Activated CD8-positive, alpha-beta T cell treated with anti-CD3 and anti-CD28 coated beads for 36 hours (primary cell): Measurements from ENCODE around the gene NCF4. TPM values are rescaled to one million over a fixed set of nuclear protein-coding genes. Genes with fewer than 3 reads are reported as not detected.

Experiments used
- ATAC-seq: fragments of 200-7000 bp; cut with Tn5 transposase; one replicate; pipeline ENCODE4 v1.10.0; 2021; ENCODE audit warnings: mild to moderate bottlenecking, moderate library complexity
- CTCF ChIA-PET: fragments of 350-600 bp; sonication (Branson Sonifier 250); formaldehyde crosslinking; loops from one replicate; lab custom pipeline; 2021; ENCODE audit warnings: antibody characterized with exemption; lab: Charles Lee
- POLR2A ChIA-PET: fragments of 350-600 bp; sonication (Branson Sonifier 250); formaldehyde crosslinking; loops from one replicate; lab custom pipeline; 2021; ENCODE audit warnings: antibody characterized with exemption; lab: Charles Lee
- DNase-seq: peaks from one replicate; pipeline ENCODE4 v3.0.0-alpha.2; 2020
- H3K27ac Mint-ChIP-seq: one replicate; pipeline ENCODE4 v1.8.0; 2021; ENCODE audit warnings: mild to moderate bottlenecking, mixed read lengths
- H3K27me3 Mint-ChIP-seq: one replicate; pipeline ENCODE4 v1.8.0; 2021; ENCODE audit warnings: mixed read lengths
- H3K36me3 Mint-ChIP-seq: one replicate; pipeline ENCODE4 v1.8.0; 2021; ENCODE audit warnings: low read depth, mixed read lengths
- H3K4me1 Mint-ChIP-seq: one replicate; pipeline ENCODE4 v1.8.0; 2021; ENCODE audit warnings: low read depth, mixed read lengths
- H3K4me3 Mint-ChIP-seq: one replicate; pipeline ENCODE4 v1.8.0; 2021; ENCODE audit warnings: mild to moderate bottlenecking, moderate library complexity, mixed read lengths
- H3K9me3 Mint-ChIP-seq: one replicate; pipeline ENCODE4 v1.8.0; 2021; ENCODE audit warnings: mixed read lengths
- intact Hi-C: fragments of 100-400 bp; cut with micrococcal nuclease; formaldehyde crosslinking; loops from one replicate; pipeline ENCODE4 v1.10.0; 2022
- total RNA-seq, 2 experiments: library from RNA; stranded (reverse); gene quantifications; one replicate each; pipeline ENCODE4 v1.2.3, GENCODE V29; 2021
- TF ChIP-seq, protein P1 (sequence below): fragments of 200-600 bp; IDR thresholded peaks from one replicate; pipeline ENCODE4 v1.8.0; 2022; ENCODE audit warnings: antibody characterized with exemption, mild to moderate bottlenecking

NCF4 gene
- total RNA-seq, 2 experiments from 2014 or later, result 2.5 to 2.9 TPM

- Mint-ChIP-seq H3K4me3 (no peak overlapping the region), H3K27ac (no peak overlapping the region), H3K27me3 (peaks cover 10% of the 10 kb centered on the region), H3K36me3 (peaks cover 3% of the 10 kb centered on the region), H3K4me1 (peaks cover 16% of the 10 kb centered on the region), H3K9me3 (peaks cover 24% of the 10 kb centered on the region)
- ATAC-seq (no peak), DNase-seq (no peak)
- ChIA-PET CTCF (interaction anchor here (0.9 to 3.3 kb wide), 6 partner anchors 8 to 128 kb away, joined by 3 to 15 read pairs (median 4); no protein-coding TSS in a partner anchor), POLR2A (interaction anchor here (0.5 to 0.6 kb wide), 2 partner anchors 12 to 200 kb away, joined by 3 to 4 read pairs; no protein-coding TSS in a partner anchor)
- intact Hi-C loops, result no loop called here
- TF ChIP-seq, protein P1, sequence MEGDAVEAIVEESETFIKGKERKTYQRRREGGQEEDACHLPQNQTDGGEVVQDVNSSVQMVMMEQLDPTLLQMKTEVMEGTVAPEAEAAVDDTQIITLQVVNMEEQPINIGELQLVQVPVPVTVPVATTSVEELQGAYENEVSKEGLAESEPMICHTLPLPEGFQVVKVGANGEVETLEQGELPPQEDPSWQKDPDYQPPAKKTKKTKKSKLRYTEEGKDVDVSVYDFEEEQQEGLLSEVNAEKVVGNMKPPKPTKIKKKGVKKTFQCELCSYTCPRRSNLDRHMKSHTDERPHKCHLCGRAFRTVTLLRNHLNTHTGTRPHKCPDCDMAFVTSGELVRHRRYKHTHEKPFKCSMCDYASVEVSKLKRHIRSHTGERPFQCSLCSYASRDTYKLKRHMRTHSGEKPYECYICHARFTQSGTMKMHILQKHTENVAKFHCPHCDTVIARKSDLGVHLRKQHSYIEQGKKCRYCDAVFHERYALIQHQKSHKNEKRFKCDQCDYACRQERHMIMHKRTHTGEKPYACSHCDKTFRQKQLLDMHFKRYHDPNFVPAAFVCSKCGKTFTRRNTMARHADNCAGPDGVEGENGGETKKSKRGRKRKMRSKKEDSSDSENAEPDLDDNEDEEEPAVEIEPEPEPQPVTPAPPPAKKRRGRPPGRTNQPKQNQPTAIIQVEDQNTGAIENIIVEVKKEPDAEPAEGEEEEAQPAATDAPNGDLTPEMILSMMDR, result no peak
These were observed 23.7 kb downstream of the NCF4 start for GRCh38 chr22:36884349-36885158.

GRCh38 chr22:36885474-36885873, 24.7 kb downstream of the NCF4 start:
- H3K4me1 Mint-ChIP-seq, result peaks cover 16% of the 10 kb centered on the region
- DNase-seq, result no peak
- H3K4me3 Mint-ChIP-seq, result no peak overlapping the region
- TF ChIP-seq, protein P1, result no peak
- ATAC-seq, result no peak
- POLR2A ChIA-PET, result no interaction called here
- CTCF ChIA-PET, result interaction anchor here (1.2 kb wide), 1 partner anchor 9 kb away, joined by 4 read pairs; no protein-coding TSS in a partner anchor
- H3K36me3 Mint-ChIP-seq, result peaks cover 3% of the 10 kb centered on the region
- H3K27me3 Mint-ChIP-seq, result peaks cover 10% of the 10 kb centered on the region
- intact Hi-C loops, result no loop called here
- peaks cover 21% of the 10 kb centered on the region for H3K9me3 Mint-ChIP-seq
- H3K27ac Mint-ChIP-seq, result no peak overlapping the region

GRCh38 chr22:36886016-36886415, 25.2 kb downstream of the NCF4 start:
- Mint-ChIP-seq H3K27me3 (peaks cover 10% of the 10 kb centered on the region), H3K36me3 (peaks cover 3% of the 10 kb centered on the region), H3K4me3 (no peak overlapping the region), H3K4me1 (peaks cover 16% of the 10 kb centered on the region), H3K9me3 (peaks cover 18% of the 10 kb centered on the region), H3K27ac (no peak overlapping the region)
- TF ChIP-seq, protein P1, result no peak
- ATAC-seq, result no peak
- intact Hi-C loops, result no loop called here
- CTCF ChIA-PET, result interaction anchor here (1.2 kb wide), 1 partner anchor 8 kb away, joined by 4 read pairs; no protein-coding TSS in a partner anchor
- POLR2A ChIA-PET, result no interaction called here
- no peak for DNase-seq

DNA sequence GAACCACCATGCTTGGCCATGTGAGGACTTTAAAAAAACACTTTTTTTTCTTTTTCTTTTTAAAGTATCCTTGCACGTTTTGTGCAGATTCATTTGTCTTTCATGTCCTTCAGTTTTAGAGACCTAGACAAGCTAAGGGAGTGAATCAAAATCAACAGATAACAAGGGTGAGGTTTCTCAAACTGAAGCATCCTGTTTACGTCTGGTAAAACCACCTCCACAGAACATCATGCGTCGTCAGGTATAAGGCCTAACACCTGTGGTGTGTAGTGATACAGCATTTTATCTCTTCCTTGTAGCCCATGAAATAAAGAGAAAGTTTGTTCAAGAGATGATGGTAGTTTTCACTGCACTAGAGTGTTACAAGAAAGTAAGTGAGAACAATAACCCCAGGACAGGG, 26.4 kb downstream of the NCF4 start:
- no peak overlapping the region for H3K4me3 Mint-ChIP-seq
- peaks cover 9% of the 10 kb centered on the region for H3K4me1 Mint-ChIP-seq
- peaks cover 10% of the 10 kb centered on the region for H3K27me3 Mint-ChIP-seq
- CTCF ChIA-PET, result interaction anchor here (0.9 to 2.3 kb wide), 3 partner anchors 8 to 90 kb away, joined by 3 to 12 read pairs (median 3); no protein-coding TSS in a partner anchor
- intact Hi-C loops, result no loop called here
- TF ChIP-seq, protein P1, result no peak
- H3K36me3 Mint-ChIP-seq, result no peaks in the 10 kb centered on the region
- DNase-seq, result no peak
- POLR2A ChIA-PET, result no interaction called here
- peaks cover 10% of the 10 kb centered on the region for H3K9me3 Mint-ChIP-seq
- no peak overlapping the region for H3K27ac Mint-ChIP-seq
- no peak for ATAC-seq

DNA sequence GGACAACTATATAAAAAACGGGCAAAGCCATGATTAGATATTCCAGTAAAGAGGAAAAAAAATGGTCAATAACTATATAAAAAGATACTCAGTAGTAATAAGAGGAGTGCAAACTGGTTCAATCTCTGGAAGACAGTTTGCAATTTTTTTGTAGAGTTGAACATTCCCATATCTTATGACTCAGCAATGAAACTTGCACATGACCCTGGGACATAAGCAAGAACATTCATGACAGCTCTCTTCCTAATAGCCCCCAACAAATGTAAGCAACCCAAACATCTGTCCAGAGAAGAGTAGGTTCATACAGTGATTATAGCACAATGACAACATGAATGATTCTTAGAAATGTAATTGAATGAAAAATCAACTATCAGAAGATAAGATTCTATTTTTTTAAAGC, 30.8 kb downstream of the NCF4 start:
- Mint-ChIP-seq H3K27ac (no peak overlapping the region), H3K4me1 (no peaks in the 10 kb centered on the region), H3K36me3 (no peaks in the 10 kb centered on the region), H3K27me3 (peaks cover 3% of the 10 kb centered on the region), H3K4me3 (no peak overlapping the region), H3K9me3 (no peaks in the 10 kb centered on the region)
- ChIA-PET POLR2A (no interaction called here), CTCF (interaction anchor here (2.1 to 3.3 kb wide), 3 partner anchors 8 to 38 kb away, joined by 4 to 20 read pairs (median 7); no protein-coding TSS in a partner anchor)
- TF ChIP-seq, protein P1, result no peak
- DNase-seq (no peak), ATAC-seq (no peak)
- intact Hi-C loops, result no loop called here
